ENCODE measurements around the gene CAMK1D. TPM values are rescaled to one million over a fixed set of nuclear protein-coding genes. Genes with fewer than 3 reads are reported as not detected.
"Not testable (repeated sequence)": the region's sequence is repeated elsewhere in the genome, so short reads cannot be mapped to it uniquely, and the experiment has no call there.

CAMK1D gene
- total RNA-seq, 1 donor from 2014 or later, result 14.0 TPM

DNA sequence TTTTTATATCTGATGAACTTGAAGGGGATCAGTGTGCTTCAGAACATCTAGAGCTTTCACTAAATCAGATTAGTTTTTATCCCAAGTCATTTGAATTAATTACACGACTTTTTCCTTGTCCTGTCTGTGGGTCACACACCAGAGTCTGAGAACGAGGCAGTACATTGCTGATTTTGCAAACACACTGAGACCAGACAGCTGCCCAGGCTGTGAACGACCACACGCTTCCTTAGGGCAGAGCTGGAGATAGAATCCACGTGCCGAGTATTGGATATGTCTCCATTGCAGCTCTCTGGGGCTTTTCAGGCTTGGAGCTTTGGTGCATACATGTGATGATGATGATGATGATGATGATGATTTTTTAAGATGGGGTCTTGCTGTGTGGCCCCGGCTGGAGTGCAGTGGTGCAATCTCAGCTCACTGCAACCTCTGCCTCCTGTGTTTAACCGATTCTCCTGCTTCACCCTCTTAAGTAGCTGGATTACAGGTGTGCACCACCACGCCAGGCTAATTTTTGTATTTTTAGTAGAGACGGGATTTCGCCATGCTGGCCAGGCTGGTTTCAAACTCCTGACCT is 81.1 kb downstream of the CAMK1D start:
- DNase-seq, result no peak

DNA sequence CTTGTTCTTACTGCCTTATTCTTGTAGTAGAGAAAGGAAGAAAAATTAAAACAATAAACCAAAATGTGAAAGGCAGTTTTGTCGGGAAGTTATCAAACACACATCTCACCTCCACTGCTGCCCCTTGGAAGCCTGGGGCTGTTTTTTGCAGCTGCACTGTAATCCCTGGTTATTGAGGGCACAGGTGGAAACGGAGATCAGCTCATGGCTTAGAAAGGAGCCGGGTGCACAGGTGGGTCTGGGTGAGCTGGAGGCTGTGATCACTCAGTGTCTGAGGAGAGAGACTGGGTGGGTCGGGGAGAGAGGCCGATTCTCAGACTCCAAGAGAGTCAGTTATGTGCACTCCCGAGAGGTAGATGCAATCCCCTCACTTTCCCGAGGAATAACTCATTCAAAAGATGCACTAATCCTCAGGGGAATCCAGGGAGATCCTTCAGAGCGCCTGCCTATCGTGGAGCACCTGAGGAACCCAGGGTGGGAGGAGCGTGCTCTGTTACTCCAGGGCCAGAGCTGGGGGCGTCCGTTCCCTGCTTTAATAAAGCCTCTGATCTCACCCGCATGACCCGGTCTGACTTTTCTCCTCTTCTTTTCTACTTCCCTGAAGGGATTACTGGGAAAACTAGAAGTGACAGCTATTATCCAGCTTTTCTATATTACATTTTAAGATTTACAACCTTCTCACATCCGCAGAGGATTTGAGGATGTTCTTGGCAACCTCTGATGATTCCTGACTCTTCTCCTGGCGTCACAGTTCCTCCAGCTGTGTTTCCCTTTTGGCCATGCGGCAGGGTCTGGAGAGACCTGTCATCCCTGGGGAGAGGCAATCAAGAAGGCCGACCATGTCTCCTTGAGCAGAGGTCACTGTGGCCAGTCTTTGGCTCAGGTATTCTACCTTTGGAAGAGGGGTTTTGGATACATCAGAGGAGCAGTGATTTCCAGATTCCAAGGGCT is 82.1 kb downstream of the CAMK1D start:
- DNase-seq, result peak; percentile 65

DNA sequence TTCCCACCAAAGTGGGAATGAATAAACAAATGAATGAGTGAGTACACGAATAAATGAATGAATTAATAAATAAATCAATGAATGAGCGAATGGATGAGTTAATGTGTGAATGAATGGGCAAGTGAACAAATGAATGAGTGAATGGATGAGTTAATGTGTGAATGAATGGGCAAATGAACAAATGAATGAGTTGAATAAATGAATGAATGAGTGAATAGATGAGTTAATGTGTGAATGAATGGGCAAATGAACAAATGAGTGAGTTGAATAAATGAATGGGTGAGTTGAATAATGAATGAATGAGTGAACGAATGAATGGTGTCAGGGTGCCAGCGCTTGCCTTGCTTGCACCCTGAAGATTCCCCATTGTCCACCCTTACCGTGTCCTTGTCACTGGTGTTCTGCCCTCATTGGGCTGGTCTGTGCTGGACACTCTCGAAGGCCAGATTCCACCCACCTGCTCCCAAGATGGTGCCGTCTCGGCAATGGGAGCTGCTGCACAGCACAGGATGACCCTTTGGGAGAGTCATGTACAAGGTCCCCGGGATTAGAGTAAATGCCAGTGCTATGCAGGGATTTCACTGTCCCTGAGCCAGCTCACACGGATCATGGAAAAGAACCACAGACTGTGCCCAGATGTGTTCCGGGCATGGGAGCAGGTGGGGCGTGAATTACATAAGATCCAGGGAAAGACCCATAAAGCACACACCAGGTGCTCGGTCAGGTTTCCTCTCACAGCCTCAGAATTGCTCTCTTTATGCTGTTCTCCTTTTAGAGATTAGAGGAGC is 83.2 kb downstream of the CAMK1D start:
- DNase-seq, result no peak

DNA sequence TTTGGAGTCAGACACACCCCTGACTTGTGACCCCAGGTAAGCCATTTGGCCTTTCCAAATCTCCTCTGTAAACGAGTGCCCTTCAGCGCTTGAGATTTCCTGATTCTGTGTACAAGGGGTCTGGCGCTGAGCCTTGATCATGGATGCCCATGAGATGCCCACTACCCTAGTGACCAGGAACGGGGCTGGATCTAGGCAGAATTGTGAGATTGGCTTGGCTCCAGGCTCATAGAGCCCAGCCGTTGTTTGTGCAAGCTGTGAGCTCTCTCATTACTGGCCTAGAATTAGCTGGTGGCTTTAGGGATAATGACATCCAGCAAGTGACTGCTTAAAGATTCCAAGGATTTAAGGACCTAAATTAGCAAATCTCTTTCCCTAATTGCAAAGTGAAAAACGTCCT is 84.9 kb downstream of the CAMK1D start:
- no peak for DNase-seq

DNA sequence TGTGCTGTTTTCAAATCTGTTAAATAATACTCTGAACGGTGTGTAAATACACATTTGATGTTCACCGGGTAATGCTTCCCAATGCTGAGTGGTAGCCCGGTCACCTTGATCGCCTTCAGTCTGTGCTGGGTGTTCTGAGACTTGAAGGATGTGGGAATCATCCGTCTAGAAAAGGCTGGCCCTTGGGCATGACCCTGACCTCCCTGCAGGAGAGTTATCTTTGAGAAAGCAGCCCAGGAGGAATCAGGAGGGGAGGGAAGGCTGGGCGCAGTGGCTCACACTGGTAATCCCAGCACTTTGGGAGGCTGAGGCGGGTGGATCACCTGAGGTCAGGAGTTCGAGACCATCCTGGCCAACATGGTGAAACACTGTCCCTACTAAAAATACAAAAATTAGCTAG is 85.3 kb downstream of the CAMK1D start:
- DNase-seq, result not testable (repeated sequence)

DNA sequence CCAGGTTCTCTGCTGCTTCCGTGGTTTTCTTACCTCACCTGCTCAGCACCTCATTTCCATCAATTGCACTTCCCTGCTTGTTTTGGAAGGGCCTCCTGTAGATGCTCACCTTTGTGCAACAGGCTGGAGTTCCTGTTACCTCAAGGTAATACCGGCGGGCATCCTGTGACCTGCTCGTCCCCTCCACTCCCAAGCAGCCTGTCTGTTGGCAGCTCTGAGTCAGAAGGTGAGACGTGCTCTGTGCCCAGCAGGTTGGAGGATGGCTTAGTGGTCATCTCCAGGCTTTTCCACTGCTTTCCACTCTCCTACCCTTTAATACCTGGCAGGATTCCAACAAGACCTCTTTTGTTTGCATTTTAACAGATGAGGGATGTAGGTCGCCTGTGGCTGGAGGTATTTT is 86.0 kb downstream of the CAMK1D start:
- no peak for DNase-seq

DNA sequence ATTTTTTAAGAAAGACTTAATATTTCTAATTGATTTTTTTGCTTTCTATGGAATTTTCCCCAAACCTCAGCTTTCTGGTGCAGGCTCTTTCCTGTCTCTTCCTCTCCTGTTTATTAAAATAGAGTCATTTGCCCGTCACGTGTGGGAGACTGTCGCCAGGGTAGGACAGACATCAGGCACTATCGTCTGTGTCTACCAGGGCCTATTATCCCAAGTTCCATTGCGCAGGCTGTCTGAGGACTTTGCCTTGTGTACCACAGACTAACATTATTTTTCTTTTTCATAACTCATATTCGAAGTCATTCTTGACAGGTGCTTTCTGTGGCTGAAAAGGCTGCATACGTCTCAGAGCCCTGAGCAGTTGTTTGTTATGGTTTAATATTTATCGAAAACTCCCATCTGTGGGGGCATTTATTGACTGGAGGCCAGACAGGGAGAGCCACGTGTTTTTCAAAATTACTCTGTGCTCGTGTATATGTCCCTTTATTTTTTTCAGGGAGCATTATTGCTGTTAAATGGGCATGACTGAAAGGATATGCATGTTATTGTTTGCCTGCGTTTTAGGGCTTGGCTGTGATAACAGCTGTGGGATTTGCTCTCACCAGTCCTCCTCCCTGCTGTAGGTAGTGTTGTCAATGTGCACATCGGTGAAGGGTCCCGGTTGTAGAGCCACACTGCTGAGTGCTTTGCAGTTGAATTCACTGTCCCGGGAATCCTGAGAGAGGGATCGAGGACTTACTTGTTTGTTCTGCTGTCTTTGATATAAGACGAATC is 89.8 kb downstream of the CAMK1D start:
- DNase-seq, result no peak

DNA sequence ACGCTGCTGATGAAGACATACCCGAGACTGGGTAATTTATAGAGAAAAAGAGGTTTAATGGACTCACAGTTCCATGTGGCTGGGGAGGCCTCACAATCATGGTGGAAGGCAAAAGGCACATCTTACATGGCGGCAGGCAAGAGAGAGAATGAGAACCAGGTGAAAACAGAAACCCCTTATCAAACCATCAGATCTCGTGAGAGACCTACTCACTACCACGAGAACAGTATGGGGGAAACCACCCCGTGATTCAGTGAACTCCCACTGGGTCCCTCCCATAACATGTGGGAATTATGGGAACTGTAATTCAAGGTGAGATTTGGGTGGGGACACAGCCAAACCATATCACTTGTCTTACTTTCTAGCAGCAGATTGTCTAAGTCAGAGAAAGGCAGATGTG is 90.4 kb downstream of the CAMK1D start:
- DNase-seq, result not testable (repeated sequence)

DNA sequence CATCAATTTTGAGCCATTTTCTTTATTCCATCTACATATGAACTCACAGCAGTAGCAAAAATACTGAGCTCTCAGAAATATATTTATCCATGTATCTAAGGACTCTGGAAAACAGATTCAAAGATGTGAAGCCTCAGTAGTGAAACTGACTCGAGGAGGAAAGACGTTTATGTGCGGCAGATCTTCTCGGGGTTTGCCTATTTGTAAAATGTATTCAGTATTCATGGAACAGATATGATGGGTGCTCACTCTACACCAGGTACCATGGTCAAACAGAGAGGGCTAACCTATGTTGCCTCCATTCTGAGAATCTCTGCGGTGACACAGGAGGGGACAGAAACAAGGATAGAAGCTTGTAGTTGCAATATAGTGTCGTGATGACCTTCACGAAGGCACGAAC is 93.7 kb downstream of the CAMK1D start:
- no peak for DNase-seq

DNA sequence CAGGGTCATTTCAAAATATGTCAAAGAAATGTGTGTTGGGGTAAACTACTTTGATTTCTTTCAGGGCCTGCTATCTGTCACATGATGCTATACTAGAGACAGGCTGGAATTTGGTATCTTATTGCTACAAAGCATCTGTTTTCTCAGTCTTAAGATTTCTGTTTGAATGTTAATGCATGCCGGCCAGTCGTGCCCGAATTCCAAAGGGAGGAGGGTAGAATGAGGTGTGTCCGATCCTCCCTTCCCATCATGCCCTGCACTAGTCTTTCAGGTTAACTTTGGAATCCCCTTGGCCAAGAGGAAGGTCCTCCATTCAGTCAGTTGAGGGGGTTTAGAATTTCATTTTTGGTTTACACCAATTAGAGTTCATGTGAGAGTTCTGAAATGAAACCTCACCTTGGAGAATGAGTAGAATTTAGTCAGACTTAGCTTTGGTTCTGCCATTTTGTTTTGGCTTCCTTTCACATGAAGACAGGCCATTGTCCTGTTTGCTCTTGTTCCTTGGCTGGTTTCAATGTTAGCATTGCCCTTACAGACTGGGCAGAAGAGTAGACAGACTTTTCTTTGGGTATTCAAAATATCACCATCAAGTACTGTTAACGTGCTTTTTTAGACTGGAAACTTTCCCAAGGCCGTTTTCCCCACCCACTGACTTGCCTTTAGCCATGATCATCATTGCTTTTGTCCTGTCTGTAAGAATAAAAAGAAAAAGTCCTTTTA is 95.8 kb downstream of the CAMK1D start:
- no peak for DNase-seq

DNA sequence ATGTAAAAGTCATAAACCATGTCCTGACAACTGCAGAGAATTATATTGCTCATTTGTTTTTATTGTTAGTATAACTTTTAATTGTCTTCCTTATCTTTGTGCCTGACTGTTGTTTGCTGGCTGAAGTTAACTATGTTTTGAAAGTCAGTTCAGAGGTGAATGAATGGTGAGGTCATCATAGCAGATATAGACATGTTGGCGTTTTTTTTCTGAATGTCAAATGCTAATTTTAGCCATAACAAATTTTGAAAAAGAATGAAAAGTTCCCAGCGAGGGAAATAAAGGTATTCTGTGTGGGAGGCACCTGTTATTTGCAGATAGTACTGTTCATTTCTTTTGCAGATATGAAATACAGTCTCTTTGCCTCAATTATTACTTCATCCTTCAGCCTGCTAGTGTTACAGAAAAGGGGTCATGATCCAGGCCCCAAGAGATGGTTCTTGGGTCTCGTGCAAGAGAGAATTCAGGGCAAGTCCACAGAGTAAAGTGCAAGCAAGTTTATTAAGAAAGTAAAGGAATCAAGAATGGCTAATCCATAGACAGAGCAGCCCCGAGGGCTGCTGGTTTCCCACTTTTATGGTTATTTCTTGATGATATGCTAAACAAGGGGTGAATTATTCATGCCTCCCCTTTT is 96.5 kb downstream of the CAMK1D start:
- DNase-seq, result no peak

DNA sequence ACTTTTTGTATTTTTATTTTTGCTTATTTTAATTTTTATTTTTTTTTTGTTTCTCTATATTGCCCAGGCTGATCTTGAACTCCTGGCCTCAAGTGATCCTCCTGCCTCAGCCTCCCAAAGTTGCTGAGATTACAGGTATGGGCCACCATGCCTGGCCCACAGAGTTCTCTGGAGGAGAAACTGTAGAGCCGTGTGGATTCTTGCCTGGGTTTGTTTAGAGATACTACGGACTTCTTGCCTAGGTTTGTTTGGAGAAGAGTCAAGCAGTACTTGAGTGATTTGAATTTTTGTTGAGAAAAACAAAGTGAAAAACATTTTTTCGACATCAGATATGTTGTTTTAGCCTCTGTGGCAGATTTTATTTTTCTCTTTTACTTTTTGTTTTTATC is 99.0 kb downstream of the CAMK1D start:
- DNase-seq, result no peak

DNA sequence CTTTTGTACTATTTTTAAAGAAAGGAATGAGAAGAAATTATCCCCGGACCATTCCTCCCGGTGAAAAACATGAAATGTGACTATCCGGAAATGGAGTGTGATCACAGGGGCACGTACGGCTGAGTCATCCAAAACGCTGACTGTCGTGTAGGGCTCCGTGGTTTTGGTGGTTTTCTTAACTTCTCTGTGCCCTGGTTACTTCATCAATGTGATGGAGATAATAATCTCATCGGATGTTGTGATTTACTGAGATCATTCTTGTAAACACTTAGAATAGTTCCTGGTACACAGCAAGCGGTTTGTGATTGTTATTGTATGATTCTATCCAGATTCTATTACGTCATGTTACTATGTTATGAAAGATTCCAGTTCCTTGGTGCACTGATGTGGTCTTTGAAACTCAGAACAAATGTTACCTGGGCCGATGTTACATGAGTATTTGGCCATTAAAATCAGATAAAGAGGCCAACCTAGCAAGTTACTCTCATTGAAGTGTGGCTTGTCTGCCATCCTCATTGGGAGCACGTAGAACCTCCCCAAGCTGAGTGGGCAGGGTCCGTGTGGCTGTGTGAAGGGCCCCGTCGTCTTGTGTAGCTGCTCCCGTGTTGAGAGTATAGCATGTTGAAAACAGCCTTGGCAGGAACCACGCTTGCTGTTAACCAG is 99.5 kb downstream of the CAMK1D start:
- DNase-seq, result no peak

DNA sequence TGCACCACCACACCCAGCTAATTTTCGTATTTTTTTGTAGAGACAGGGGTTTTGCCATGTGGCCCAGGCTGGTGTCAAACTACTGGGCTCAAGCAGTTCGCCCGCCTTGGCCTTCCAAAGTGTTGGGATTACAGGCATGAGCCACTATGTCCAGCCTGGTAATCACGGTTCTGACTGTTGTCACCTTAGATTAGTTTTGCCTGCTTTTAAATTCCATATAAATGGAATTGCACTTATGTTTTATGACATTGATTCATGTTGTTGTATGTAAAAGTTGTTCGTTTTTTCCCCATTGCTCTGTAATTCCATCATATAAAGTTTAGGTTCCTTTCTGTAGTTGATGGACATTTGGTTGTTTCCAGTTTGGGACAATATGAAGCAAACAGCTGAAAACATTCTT is 106.0 kb downstream of the CAMK1D start:
- DNase-seq, result no peak

DNA sequence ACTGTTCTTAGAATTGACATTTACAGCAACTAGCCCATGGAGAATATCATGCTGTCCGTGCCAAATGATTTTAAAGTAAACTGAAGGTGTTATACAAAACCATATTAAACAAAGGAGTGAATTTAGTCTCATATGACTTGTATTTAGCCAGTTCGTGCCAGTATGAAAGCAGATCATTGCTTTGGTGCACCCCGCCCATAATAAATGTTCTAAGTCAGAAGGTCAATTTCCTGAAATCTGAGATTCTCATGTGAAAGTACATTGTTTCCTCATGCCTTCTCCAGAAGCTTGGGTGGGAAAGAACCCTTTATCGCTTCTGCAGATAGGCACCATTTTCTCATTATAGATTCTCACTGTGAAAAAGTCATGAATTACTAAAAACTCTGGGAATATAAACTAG is 106.4 kb downstream of the CAMK1D start:
- no peak for DNase-seq

DNA sequence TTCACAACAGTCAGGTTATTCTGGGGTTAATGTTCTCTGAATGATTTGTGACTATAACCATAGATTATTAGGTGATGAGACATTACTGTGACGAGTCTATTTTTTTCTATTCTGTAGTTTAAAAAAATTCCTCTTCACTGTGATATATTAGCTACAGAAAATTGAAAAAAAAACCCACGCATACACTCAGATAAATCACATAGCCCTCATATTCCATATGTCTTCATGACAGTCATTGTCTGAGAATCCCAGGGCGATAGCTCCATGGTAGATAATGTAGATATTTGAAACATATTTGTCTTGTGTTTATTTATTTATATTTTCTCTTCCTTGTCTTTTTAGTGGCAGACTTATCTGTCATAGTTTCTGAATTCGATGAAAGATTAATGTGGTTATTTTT is 110.0 kb downstream of the CAMK1D start:
- DNase-seq, result no peak

DNA sequence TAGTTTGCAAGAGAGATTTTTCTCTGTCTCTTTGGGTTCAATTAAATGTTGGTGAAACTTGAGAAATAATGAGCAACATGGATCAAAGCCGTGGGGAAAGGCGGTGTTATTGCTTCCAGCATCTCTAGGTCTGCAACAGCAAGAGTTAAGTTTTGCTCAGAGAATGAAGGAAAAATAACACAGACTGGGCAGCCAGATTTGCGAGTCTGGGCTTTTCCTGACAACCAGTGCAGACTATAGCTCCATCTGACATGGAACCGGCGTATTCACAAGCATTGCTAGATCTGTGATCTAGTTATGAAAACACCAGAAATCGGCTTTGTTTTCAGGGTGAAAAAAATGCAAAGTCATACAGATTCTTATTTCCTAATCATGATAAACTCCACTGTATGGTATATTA is 110.4 kb downstream of the CAMK1D start:
- DNase-seq, result no peak

DNA sequence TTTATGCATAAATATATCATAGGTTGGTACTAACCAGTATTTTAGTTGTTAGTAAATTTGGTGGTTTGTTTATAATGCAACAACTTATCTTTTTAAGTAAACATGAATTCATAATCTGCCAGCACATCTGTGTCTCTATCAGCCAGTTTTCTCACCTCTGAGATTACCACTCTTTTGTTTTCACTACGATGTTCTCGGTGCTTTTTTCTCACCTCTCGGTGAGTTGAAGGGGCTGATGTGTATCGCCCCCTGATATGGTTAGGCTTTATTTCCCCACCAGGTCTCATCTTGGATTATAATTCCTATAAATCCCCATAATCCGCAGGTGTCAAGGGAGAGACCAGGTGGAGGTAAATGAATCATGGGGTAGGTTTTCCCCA is 114.1 kb downstream of the CAMK1D start:
- DNase-seq, result no peak

DNA sequence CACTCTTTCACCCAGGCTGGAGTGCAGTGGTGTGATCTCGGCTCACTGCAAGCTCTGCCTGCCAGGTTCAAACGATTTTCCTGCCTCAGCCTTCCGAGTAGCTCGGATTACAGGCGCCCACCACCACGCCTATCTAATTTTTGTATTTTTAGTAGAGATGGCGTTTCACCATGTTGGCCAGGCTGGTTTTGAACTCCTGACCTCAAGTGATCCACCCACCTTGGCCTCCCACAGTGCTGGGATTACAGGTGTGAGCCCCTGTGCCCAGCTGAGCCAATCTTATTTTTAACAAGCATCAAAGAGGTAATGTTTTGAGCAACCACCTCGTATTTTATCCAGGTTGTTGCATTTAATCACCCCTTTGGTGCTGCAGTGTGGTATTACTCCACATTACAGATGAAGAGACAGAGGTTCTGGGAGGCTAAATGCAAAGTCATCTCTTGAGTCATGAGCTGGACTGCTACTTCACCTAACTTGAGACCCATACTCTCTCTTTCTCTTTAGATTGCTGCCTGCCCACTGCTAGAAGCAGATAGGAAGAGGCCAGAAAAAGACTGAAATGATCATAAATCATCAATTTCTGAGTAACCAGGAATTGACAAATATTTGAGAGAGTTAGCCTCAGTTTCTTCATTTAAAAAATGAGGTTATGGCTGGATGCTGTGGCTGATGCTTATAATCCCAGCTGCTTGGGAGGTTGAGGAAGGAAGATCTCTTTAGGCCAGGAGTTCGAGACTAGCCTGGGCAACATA is 116.2 kb downstream of the CAMK1D start:
- DNase-seq, result no peak
